Caki2 (cell line): ENCODE results near the gene GGNBP2. TPM values are rescaled to one million over a fixed set of nuclear protein-coding genes. Genes with fewer than 3 reads are reported as not detected.

Experiments used
- DNase-seq: peaks from one replicate; pipeline ENCODE4 v3.0.0-alpha.2; 2015; ENCODE audit warnings: low read depth
- in situ Hi-C: cut with HindIII; loops from 2 replicates; pipeline ENCODE4 v1.10.0; 2016; ENCODE audit warnings: low sequenced_read_pairs, low pct_unique_long_range_greater_than_20kb, mixed read lengths
- total RNA-seq: library from RNA; depleted of rRNA; stranded (reverse); fragments of >200 nt; shearing (Covaris generic); gene quantifications from 2 replicates; pipeline ENCODE4 v1.2.3, GENCODE V29; 2014; ENCODE audit warnings: low replicate concordance; rRNA removed

GGNBP2 gene
- total RNA-seq, 1 experiment from 2014 or later, result 40.0 TPM

DNA sequence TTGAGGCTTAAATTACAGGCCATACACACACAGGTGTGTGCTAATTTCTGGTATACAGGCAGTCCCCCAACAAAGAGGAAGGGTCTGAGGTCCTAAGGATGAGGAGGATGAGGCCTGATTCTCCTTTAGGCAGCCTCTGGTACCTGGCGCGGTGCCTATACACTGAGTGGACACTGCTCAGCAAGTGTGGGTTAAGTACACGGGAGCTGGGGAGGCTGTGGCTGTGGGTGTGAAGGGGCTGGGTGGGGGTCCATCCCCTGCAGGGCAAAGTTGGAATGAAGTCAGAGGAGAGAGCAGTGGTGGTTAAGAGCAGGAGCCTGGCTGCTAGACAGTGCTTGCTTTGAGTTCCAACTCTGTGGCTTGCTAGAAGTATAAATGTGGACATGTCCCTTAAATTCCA, 67.6 kb downstream of the GGNBP2 start:
- no peak for DNase-seq
- in situ Hi-C loops, result no loop called here

DNA sequence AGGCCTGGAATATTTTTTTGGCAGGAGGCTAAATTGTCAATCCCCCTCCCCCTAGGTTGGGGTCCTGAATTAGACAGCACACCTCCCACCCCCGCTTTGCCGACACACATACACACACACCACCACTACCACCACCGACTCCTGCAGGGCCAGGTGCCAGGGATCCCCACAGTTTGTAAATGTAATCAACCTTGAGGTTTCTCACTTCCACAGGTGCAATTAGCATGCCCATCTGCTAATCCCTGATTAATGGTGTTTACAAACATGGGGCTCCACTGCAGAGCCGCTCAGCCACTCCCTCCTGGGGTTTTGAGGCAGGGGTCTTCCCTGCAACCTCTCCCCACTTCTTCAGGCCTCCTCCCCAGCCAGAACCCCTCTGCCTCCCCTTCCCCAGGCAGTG, 68.4 kb downstream of the GGNBP2 start:
- no peak for DNase-seq
- in situ Hi-C loops, result no loop called here

DNA sequence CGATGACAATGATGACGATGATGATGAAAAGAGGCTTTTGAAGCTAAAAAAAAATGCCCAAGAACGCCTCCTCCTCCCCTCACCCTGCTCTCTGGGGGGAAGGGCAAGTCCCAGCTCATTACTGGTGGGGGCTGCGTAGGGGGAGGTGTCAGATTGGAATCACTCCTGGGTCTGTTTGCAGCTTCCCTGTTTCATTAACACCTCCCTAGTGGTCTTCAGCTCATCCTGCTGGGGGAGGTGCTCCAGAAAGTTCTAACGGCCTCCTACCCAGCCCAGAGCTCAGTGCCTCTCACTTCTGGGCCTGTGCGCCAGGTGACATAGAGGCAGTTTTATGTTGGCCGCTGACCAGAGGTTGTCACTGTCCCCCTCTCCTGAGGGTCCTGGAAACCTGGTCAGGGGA, 69.4 kb downstream of the GGNBP2 start:
- in situ Hi-C loops, result no loop called here

DNA sequence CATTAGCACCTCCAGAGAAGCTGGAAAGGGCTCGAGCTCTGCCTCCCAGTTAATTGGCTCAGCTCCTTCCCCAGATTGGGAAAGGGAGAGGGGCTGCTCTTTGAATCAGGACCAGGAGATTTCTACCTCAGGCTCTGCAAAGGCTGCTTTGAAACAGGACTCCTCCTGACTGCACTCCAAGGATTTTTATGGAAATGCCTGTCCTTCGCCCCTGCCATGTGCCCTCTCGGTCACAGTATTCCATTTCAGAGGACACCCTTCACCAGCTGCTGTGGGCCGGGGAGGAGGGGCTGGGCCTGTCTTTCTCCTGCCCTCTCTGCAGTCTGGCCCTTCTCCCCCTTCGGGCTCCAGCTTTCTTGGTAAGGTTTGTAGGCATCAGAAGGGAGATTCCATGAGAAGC, 70.2 kb downstream of the GGNBP2 start:
- no peak for DNase-seq
- in situ Hi-C loops, result no loop called here

More for the DNA sequence above, 69.4 kb downstream of the GGNBP2 start:
- DNase-seq, result no peak

DNA sequence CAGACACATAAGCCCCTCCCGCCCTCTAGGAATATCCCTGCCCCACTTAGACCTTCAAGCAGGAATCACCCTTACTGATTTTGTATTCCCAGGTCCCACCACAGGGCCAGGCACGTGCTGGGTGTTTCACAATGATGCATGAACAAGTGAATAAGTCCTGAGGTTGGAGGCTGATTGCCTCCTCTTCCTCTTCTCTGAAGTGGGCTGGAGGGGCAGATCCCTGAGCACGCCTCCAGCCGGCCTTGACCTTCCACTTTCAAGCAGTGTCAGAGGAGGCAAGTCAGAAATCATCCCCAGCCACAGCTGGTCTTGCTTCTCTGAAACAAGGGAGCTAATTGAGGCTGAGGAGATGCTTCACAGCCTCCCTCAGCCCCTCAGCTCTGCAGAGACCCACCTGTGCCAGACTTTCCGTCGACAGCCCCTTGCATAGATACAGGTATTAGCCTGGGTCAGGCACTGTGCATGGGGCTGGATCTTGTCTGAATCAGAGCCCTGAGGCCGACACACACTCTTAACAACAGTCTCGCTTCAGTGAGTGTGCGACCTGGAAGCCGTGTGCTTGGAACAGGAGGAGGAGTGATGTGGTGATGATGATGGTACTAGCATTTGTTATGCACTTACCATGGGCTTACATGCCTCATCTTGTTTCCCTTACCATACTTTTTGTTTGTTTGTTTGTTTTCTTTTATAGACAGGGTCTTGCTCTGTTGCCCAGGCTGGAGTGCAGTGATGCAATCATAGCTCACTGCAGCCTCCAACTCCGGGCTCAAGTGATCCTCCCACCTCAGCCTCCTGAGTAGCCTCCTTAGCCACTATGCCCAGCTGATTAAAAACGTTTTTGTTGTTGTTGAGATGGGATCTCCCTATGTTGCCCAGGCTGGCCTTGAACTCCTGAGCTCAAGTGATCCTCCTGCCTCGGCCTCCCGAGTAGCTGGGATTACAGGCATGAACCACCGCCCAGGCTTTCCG, 71.6 kb downstream of the GGNBP2 start:
- DNase-seq, result peak; percentile 50
- in situ Hi-C loops, result no loop called here

DNA sequence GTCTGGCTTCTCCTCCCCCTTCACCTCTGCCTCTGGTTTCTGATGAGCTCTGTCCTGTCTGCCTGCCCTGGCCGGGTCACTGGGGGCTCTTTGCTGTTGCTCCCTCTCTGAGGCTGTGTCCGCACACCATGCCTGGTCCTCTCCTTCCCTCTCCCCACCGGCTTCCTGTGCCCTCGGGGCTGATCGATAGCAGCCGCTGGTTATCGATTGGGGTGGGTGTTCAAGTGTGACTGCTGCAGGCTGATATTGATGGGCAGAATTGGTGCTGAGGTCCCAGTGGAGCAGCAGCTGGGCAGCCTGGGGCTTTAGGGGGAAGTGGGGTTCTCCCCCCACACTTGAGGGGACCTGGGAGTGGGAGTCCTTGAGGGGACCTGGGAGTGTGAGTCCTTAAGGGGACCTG, 73.1 kb downstream of the GGNBP2 start:
- no peak for DNase-seq
- in situ Hi-C loops, result no loop called here

DNA sequence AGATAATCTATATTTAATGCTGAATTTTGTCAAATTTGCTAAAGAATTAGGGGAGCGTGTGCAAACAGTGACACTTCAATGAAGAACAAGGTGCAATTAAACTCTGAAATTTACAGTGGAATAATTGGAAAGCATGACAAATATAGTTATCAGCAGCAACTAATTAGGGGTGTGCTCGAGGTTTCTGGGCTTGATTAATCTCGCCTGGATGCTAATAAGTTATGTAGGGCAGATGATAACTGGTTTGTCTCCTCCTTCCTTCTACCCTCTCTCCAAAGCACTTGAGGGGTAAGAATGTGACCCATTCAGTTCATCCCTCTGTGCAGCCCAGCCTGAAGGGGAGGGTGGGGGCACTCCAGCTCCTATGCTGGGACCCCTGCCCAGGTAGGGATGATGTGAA, 78.6 kb downstream of the GGNBP2 start:
- in situ Hi-C loops, result no loop called here
- no peak for DNase-seq

DNA sequence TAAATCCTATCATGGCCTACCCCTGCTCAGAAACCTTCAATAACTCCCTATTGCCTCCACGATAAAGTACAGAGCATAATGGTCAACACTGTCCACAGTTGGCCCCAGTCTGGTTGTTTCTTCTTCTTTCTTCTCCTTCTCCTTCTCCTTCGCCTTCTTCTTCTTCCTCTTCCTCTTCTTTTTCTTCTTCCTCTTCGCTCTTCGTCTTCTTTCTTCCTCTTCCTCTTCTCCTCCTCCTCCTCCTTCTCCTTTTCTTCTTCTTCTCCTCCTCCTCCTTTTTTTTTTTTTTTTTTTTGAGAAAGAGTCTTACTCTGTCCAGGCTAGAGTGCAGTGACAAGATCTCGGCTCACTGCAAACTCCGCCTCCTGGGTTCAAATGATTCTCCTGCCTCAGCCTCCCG, 80.5 kb downstream of the GGNBP2 start:
- DNase-seq, result no peak
- in situ Hi-C loops, result no loop called here

DNA sequence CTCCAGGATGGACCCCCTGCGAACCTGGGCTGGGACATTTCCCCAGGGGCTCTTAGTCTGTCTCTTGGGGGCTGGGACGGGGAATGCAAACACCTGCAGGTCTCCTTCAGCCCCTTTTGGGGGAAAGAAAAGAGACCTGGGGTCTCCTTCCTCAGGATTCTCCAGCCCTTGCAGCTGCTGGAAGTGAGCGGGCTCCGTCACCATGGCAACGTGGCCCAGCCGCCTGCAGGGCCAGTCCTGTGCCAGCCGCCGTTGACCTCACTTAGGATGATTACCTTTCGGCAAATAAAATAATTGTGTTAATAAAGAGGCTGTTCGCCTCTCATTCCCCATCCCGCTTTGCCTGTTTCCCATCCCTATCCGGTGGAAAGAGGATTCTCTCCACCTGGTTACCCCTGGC, 82.4 kb downstream of the GGNBP2 start:
- in situ Hi-C loops, result no loop called here
- DNase-seq, result no peak

DNA sequence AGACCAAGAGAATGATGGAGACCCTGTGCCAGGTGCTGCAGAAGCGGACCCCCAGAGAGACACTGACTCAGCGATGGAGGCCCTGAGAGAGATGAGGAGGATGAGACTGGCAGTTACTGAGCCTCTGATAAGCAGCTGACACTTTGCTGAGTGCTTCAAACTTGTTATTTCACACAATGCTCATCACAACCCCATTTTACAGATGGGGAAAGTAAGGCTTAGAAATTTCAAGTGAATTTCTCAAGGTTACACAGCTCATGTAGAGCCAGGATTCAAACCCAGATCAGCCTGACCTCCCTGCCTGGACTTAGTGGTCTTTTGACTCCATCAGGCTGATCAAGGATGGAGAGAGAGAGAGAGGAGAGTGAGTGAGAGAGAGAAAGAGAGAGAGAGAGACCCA, 83.9 kb downstream of the GGNBP2 start:
- in situ Hi-C loops, result no loop called here
- no peak for DNase-seq

DNA sequence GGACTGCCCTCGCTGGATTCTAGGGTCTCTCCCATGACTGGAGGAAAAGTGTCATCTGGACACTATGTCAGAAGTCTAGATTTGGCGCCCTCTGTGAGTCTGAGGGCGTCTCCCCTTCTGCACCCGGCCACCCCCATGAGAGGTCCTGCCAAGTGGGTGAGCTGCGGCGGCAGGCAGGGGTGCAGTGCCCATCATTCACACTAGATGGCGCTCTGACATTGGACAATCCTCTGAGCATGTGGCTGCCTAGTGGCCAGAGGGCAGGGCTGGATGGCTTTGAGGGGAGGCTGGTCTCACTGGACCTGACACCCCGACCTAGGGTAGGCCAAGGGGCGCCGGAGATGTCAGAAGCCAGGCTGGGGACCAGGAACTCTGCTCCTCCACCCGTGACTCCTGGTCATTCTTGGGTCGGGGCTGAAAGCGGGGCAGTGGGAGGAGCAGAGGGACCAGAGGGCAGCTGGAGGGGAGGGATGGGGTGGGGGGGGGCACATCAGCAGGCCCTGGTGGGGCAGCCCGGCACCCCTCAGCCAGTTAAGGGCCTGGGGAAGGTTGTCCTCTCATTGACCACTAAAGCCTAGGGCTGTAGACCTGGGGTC, 84.6 kb downstream of the GGNBP2 start:
- in situ Hi-C loops, result no loop called here

DNA sequence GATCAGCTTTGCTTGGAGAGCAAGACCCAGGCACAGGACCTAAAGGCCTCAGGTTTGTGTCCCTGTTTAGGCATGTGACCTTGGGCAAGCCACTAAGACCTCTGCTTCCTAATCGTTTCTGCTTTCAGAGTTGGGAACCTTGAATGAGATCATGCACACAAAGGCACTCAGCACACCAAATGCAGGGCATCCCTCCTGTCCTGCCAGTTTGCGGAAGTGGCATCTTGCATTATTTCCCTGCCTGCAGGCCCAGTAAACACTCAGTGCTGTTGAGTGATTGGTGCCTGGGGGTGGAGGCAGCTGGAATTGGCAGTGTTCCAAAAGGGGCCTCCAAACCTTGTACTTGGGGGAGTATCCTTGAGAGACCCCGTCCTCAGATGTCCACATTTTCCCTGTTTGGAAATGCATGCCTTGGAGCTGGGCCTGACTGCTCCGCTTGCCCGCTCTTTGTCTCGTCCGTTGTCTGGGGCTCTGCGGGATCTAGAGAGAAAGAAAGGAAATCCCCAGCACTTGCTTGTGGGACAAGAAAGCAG, 85.3 kb downstream of the GGNBP2 start:
- in situ Hi-C loops, result no loop called here
- no peak for DNase-seq

More for the DNA sequence above, 84.6 kb downstream of the GGNBP2 start:
- peak; percentile 67 for DNase-seq

DNA sequence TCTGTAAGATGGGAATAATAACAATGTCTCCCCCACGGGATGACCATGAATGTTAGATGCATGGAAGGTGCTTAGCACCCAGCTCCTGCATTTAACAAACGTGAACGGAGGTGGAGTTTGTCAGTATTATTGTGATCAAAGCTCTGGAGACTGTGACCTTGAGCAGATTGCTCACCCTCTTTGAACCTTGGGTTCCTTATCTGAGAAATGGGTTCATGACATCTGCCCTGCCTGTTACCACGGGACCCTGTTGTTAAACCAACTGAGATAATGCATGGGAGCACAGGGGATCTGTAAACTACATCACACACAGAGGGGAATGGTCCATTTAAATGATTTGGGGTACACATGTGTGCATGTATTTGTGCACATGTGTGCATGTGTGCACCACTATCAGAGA, 86.3 kb downstream of the GGNBP2 start:
- in situ Hi-C loops, result no loop called here

DNA sequence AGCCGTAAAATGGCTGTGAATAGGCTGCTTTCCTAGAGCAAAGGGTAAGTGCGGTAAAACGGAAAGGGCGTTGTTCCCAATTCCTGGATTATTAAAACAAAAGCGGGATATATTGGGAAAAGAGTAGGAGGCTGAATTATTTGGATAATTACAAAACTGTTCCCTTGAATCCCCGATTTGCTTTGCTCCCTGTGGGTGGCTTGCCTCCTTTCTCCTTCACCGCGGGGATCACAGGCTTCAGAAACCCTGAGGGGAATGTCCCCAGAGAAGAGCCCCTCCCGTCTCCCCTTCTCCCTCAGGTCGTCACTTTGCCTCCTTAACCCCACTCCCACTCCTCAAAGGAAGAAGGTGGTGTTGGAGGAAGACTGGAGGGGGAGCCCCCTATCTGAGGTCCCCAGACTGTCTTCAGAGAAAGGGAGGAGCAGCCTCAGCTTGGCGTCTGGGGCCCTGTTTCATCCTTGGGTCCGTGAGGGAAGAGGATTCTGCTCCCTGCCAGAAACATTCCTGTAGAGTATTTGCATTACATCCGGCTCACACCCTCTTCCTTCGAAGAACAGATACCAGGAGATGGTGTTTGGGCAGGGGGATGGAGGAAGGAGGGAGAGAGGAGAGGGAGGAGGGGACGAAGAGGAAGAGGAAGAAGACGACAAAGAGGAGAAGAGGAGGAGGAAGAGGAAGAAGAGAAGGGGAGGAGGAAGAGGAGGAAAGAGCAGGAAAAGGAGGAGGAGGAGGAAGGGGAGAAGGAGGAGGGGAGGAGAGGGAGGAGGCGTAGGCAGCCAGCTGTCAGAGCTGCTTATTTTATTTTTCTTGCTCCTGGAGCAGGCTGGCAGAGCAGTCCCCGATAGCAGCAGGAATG, 88.4 kb downstream of the GGNBP2 start:
- in situ Hi-C loops, result no loop called here

More for the DNA sequence above, 86.3 kb downstream of the GGNBP2 start:
- DNase-seq, result no peak

More for the DNA sequence above, 88.4 kb downstream of the GGNBP2 start:
- DNase-seq, result no peak

Other genes starting within 250 kb of the GGNBP2 start
- not detected in 2 replicates for gene TBC1D3G, start 221.0 kb upstream of the GGNBP2 start, total RNA-seq
- gene TBC1D3H, start 156.5 kb upstream of the GGNBP2 start, total RNA-seq, result not detected in 2 replicates
- gene ZNHIT3, start 58.2 kb upstream of the GGNBP2 start, total RNA-seq, result 84.0 and 84.2 TPM in 2 replicates
- gene MYO19, start 10.1 kb upstream of the GGNBP2 start, total RNA-seq, result 47.5 and 98.5 TPM in 2 replicates
- gene PIGW, start 9.9 kb upstream of the GGNBP2 start, total RNA-seq, result 3.9 and 6.3 TPM in 2 replicates
- 27.8 and 38.1 TPM in 2 replicates for gene DHRS11, start 47.0 kb downstream of the GGNBP2 start, total RNA-seq
- gene MRM1, start 56.7 kb downstream of the GGNBP2 start, total RNA-seq, result 13.5 and 17.2 TPM in 2 replicates